ENCODE results near the gene PLCG1. TPM values are rescaled to one million over a fixed set of nuclear protein-coding genes. Genes with fewer than 3 reads are reported as not detected.

The PLCG1 gene
- total RNA-seq, 1 donor from 2014 or later, result 66.6 TPM

DNA sequence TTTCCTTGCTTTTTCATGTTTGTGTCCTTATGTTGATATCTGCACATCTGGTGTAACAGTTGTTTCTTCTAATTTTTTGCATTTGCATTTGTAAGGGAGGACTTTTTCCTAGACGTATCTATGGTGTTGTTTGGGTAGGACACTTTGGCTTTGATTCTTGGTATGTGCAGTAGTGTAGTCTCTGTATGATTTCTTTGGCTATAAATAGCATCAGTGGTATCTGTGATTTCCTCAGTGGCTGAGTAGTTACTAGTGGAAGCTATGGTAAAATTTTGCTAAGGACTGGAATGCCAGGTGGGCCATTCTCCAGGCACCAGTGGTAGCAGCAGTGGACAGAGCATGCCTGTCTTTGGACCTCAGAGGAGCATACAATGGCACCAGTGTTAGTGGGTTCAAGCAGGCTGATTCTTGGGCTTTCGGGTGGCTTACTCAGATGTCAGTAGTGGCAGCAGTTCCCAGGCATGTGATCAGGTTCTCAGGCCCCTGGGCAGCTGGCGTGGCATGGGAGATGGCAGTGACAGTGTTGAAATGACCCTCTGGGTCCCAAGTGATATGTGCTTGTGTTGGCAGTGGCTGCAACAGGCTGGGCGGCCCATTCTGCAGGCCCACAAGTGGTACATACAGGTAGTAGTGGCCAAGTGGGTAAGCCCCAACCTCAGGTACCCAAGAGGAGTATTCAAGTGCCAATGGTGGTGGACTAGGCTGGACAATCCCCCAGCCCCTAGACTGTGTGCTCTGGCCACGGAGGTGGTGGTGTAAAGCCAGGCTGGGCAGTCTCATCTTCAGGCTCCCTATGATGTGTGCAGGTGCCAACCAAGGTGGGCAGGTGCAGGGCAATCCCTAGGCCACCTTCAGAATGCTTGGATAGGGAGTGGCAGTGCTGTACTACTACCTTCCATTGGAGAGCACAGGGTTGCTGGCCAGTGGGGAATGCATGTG is 54.5 kb downstream of the PLCG1 start:
- DNase-seq (ENCODE audit: low spot score), result peak; percentile 36
- intact Hi-C loops (cut with DNase I), result no loop called here

DNA sequence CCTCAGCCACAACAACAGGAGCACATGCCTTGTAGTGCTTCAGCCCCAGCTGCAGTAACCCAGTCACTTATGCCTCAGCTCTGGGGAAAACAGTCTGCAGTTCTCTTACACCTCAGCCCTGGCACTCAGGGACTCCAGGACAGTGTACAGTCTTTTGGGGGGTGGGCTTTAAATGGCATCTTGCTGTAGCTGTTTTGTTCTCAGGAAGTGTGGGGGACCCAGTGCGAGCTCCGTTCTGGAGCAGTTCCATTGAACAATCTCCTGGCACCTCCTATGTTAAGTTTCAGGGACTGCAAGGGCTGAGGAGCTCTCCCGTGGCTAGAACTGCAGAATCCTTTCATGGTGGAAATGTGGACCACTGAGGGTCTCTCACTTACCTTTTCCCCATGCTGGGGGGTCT is 55.2 kb downstream of the PLCG1 start:
- no peak for DNase-seq (ENCODE audit: low spot score)
- intact Hi-C loops (cut with DNase I), result no loop called here

DNA sequence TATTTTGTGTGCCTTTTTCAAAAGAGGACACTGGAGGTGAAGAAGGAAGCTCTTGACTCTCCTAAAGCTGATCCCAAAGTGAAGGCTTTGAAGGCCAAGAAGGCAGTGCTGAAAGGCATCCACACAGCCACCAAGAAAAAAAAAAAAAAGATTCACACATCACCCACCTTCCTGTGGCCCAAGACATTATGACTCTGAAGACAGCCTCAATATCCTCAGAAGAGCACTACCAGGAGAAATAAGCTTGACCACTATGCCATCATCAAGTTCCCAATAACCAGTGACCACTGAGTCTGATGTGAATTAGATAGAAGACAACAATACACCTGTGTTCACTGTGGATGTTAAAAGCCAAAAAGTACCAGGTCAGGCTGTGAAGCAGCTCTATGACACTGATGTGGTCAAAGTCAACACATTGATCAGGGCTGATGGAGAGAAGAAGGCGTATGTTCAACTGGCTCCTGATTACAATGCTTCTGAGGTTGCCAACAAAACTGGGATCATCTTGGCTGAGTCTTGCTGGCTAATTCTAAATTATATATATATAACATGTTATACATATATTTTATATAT is 59.4 kb downstream of the PLCG1 start:
- DNase-seq (ENCODE audit: low spot score), result no peak
- intact Hi-C loops (cut with DNase I), result no loop called here

- intact Hi-C loops (cut with DNase I), result no loop called here
- no peak for DNase-seq (ENCODE audit: low spot score)
These were observed 61.1 kb downstream of the PLCG1 start for GRCh38 chr20:41198443-41198842.

- no peak for DNase-seq (ENCODE audit: low spot score)
- intact Hi-C loops (cut with DNase I), result no loop called here
These were observed 63.3 kb downstream of the PLCG1 start for GRCh38 chr20:41200446-41201202.

GRCh38 chr20:41201760-41202159 is 64.4 kb downstream of the PLCG1 start:
- no peak for DNase-seq (ENCODE audit: low spot score)
- intact Hi-C loops (cut with DNase I), result no loop called here

DNA sequence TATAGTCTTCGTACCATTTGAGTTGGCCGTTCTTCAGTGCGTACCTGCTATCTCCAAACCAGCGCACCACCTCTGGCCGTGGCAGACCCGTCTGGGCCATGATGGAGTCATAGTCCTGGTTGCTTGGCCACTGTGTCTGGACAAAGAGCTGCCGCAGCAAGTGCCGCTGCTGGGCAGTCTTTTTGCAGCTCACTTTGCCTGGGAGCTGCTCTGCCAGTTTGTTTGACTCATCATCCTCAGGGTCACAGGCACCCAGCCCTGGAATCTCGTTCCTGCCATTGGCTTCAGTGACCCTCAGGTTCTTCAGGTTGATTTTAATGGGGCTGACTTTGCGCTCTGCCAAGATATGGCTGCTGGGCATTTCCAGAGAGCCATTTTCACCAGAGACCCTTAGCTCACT is 65.1 kb downstream of the PLCG1 start:
- intact Hi-C loops (cut with DNase I), result no loop called here
- no peak for DNase-seq (ENCODE audit: low spot score)

DNA sequence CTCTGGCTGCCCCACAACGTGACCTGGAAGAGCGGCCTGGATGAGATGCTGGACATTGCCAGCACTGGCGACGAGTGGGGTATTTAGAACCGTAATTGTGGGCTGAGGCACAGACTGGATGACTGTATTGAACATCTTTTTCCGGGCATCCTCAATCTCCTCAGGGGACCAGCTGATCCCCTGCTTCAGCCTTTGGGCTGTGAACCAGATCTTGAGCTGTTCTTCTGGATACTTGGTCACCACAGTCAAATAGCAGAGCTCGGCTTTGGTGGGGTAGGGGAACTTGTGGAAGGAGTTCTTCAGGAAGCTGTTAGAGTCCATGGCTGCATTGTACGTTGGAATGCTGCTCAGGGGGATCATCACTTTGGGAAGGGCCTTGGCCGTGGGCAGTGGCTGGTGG is 66.3 kb downstream of the PLCG1 start:
- no peak for DNase-seq (ENCODE audit: low spot score)
- intact Hi-C loops (cut with DNase I), result no loop called here

DNA sequence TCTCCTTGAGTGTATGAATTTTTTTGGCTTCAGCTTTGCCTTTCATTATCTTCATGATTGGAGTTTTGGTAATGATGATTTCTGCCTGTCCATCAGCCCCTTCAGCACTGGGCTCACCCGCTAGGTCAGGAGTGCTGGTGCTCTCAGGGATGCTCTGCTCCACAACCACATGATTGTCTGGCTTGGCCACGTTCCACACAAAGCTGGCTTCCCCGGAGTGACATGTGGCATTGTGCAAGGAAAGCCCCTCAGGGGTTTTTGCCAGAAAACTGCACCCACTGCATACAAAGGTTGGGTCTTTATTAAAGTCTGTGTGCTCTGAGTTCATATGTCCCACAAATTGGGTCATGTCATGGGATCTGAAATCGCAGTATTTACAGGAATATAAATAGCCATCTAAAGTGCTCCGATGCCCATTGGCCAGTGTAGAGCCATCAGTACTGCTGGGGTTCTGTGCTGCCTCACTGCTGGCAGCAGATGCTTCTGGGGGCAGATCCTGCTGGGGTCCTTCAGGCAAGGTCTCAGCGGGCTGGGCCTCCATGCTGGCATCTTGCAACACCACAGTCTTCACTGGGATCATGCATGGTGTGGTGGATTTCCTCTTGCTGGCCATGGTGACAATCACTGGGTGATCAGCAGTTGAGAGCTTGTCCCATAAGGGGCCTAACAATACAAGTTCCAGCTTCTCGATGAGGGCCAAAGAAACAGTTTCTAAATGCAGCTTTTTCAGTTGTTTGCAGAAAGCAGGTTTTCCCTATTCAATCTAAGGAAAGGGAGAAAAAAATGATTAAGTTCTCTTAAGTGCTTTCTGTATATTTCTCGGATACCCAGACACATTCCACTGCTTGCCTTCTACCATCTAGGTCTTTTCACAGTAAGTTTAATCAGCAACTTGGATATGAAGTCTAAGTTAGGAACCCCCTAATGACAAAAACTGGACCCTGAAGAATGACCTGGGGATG is 67.2 kb downstream of the PLCG1 start:
- no peak for DNase-seq (ENCODE audit: low spot score)
- intact Hi-C loops (cut with DNase I), result no loop called here

GRCh38 chr20:41205313-41205712 is 68.0 kb downstream of the PLCG1 start:
- DNase-seq (ENCODE audit: low spot score), result no peak
- intact Hi-C loops (cut with DNase I), result no loop called here

- DNase-seq (ENCODE audit: low spot score), result no peak
These were observed 75.9 kb downstream of the PLCG1 start for GRCh38 chr20:41213150-41213820.

GRCh38 chr20:41214202-41214601 is 76.9 kb downstream of the PLCG1 start:
- intact Hi-C loops (cut with DNase I), result no loop called here
- DNase-seq (ENCODE audit: low spot score), result no peak

More at GRCh38 chr20:41213150-41213820, 75.9 kb downstream of the PLCG1 start:
- intact Hi-C loops (cut with DNase I), result no loop called here

- intact Hi-C loops (cut with DNase I), result no loop called here
These were observed 77.3 kb downstream of the PLCG1 start for GRCh38 chr20:41214666-41215065.

DNA sequence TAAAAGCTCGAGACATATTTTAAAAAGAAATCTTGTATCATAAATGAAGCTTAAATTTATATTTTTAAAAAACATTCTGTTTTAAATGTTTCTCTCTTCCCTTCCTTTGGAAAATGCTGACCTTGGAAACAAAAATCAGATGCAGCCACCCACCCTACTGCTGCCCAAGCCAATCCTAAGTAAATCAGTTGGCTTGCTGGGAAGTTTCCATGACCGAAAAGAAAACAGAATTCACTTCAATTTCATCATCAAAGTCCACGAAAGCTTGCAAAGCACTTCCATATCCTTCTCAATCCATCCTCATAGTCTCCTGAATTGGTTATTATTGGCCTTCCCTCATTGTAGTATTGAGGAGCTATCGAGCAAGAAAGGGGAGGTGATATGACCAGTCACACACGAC is 80.1 kb downstream of the PLCG1 start:
- intact Hi-C loops (cut with DNase I), result no loop called here
- no peak for DNase-seq (ENCODE audit: low spot score)

More at GRCh38 chr20:41214666-41215065, 77.3 kb downstream of the PLCG1 start:
- no peak for DNase-seq (ENCODE audit: low spot score)

GRCh38 chr20:41218466-41218865 is 81.1 kb downstream of the PLCG1 start:
- DNase-seq (ENCODE audit: low spot score), result no peak
- intact Hi-C loops (cut with DNase I), result no loop called here

GRCh38 chr20:41219824-41220223 is 82.5 kb downstream of the PLCG1 start:
- intact Hi-C loops (cut with DNase I), result no loop called here

GRCh38 chr20:41221614-41222218 is 84.4 kb downstream of the PLCG1 start:
- no peak for DNase-seq (ENCODE audit: low spot score)
- intact Hi-C loops (cut with DNase I), result no loop called here

More at GRCh38 chr20:41219824-41220223, 82.5 kb downstream of the PLCG1 start:
- DNase-seq (ENCODE audit: low spot score), result no peak

- intact Hi-C loops (cut with DNase I), result no loop called here
- no peak for DNase-seq (ENCODE audit: low spot score)
These were observed 85.0 kb downstream of the PLCG1 start for GRCh38 chr20:41222296-41222695.

Data from cardiac septum (tissue), 1 donor.